Measurements from ENCODE around the gene CERK.
"Not testable (repeated sequence)": the region's sequence is repeated elsewhere in the genome, so short reads cannot be mapped to it uniquely, and the experiment has no call there.

CERK gene

GRCh38 chr22:46659059-46659790 is 78.8 kb downstream of the CERK start:
- FAIRE-seq = no peak

GRCh38 chr22:46657996-46658947 is 79.8 kb downstream of the CERK start:
- no peak for FAIRE-seq

- no peak for FAIRE-seq
Measured at GRCh38 chr22:46657655-46657953, 80.4 kb downstream of the CERK start.

- no peak for FAIRE-seq
Measured at GRCh38 chr22:46656856-46657654, 81.0 kb downstream of the CERK start.

GRCh38 chr22:46655861-46656608 is 82.0 kb downstream of the CERK start:
- no peak for FAIRE-seq

- no peak for FAIRE-seq
Measured at GRCh38 chr22:46654927-46655595, 83.0 kb downstream of the CERK start.

GRCh38 chr22:46654426-46654825 is 83.6 kb downstream of the CERK start:
- FAIRE-seq = no peak

GRCh38 chr22:46653596-46653995 is 84.5 kb downstream of the CERK start:
- FAIRE-seq = no peak

- FAIRE-seq = no peak
Measured at GRCh38 chr22:46652847-46653331, 85.2 kb downstream of the CERK start.

GRCh38 chr22:46652081-46652846 is 85.8 kb downstream of the CERK start:
- no peak for FAIRE-seq

GRCh38 chr22:46651316-46651715 is 86.7 kb downstream of the CERK start:
- no peak for FAIRE-seq

- FAIRE-seq = no peak
Measured at GRCh38 chr22:46650078-46650810, 87.8 kb downstream of the CERK start.

GRCh38 chr22:46649141-46650077 is 88.6 kb downstream of the CERK start:
- peak; percentile 95 for FAIRE-seq

- FAIRE-seq = not testable (repeated sequence)
Measured at GRCh38 chr22:46648225-46648820, 89.7 kb downstream of the CERK start.

- no peak for FAIRE-seq
Measured at GRCh38 chr22:46646531-46647215, 91.4 kb downstream of the CERK start.

GRCh38 chr22:46642840-46643480 is 95.1 kb downstream of the CERK start:
- not testable (repeated sequence) for FAIRE-seq

- no peak for FAIRE-seq
Measured at GRCh38 chr22:46641811-46642266, 96.2 kb downstream of the CERK start.

Measured in islet of Langerhans (tissue), 1 donor.